HG02973 (cell line): ENCODE data around the gene TAF15.

Experiments used
- ATAC-seq: cut with Tn5 transposase; IDR thresholded peaks from one replicate; pipeline ENCODE4 v1.9.1; 2021; ENCODE audit warnings: moderate library complexity; ENCODE audit not compliant: unreplicated experiment

The TAF15 gene

GRCh38 chr17:35808962-35809854 lies at the start of gene TAF15:
Gene TAF15 (plus strand): TSS chr17:35809484. CDS start chr17:35809570, 86 bp downstream.
- ATAC-seq, result peak; percentile 89

GRCh38 chr17:35760587-35760986 lies 48.7 kb upstream of the TAF15 start, which contains the start of gene C17orf50:
Gene C17orf50 (plus strand): TSS chr17:35760887. CDS start chr17:35760942, 55 bp downstream.
- no peak for ATAC-seq

- no peak for ATAC-seq
Observed at GRCh38 chr17:35761601-35762000, 47.7 kb upstream of the TAF15 start.

GRCh38 chr17:35763767-35764122 lies 45.5 kb upstream of the TAF15 start:
- no peak for ATAC-seq

GRCh38 chr17:35764123-35764991 lies 44.9 kb upstream of the TAF15 start:
- peak; percentile 80 for ATAC-seq

- no peak for ATAC-seq
Observed at GRCh38 chr17:35765086-35765710, 44.1 kb upstream of the TAF15 start.

- ATAC-seq, result no peak
Observed at GRCh38 chr17:35765756-35766488, 43.4 kb upstream of the TAF15 start.

- ATAC-seq, result no peak
Observed at GRCh38 chr17:35766489-35766877, 42.8 kb upstream of the TAF15 start.

GRCh38 chr17:35766903-35767510 lies 42.3 kb upstream of the TAF15 start:
- no peak for ATAC-seq

- ATAC-seq, result no peak
Observed at GRCh38 chr17:35768797-35769196, 40.5 kb upstream of the TAF15 start.

GRCh38 chr17:35769895-35770486 lies 39.3 kb upstream of the TAF15 start:
- ATAC-seq, result no peak

GRCh38 chr17:35773129-35773528 lies 36.2 kb upstream of the TAF15 start:
- no peak for ATAC-seq

GRCh38 chr17:35773679-35774425 lies 35.4 kb upstream of the TAF15 start:
- no peak for ATAC-seq

- ATAC-seq, result no peak
Observed at GRCh38 chr17:35774499-35774898, 34.8 kb upstream of the TAF15 start.

GRCh38 chr17:35775039-35775438 lies 34.2 kb upstream of the TAF15 start:
- ATAC-seq, result no peak

GRCh38 chr17:35775583-35775982 lies 33.7 kb upstream of the TAF15 start:
- no peak for ATAC-seq

- ATAC-seq, result no peak
Observed at GRCh38 chr17:35778641-35779196, 30.6 kb upstream of the TAF15 start.

GRCh38 chr17:35780950-35781349 lies 28.3 kb upstream of the TAF15 start:
- ATAC-seq, result no peak

GRCh38 chr17:35784895-35785294 lies 24.4 kb upstream of the TAF15 start:
- no peak for ATAC-seq
